Activated T-cell treated with anti-CD3 and anti-CD28 coated beads, Interleukin-2, amount 50 U/mL, for 4 hours (primary cell): ENCODE data around the gene ELANE. TPM values are rescaled to one million over a fixed set of nuclear protein-coding genes. Genes with fewer than 3 reads are reported as not detected.
"Not testable (repeated sequence)": the region's sequence is repeated elsewhere in the genome, so short reads cannot be mapped to it uniquely, and the experiment has no call there.

ENCODE experiments used
- ATAC-seq, 2 donors: fragments of 200-7000 bp; cut with Tn5 transposase; one replicate each; pipeline ENCODE4 v1.10.0; 2021
- DNase-seq: peaks from one replicate; pipeline ENCODE4 v3.0.0-alpha.2; 2020
- H3K27me3 Mint-ChIP-seq: one replicate; pipeline ENCODE4 v1.8.0; 2021; ENCODE audit warnings: low read depth, mixed read lengths
- H3K36me3 Mint-ChIP-seq: one replicate; pipeline ENCODE4 v1.8.0; 2022; ENCODE audit warnings: mixed read lengths; ENCODE audit not compliant: insufficient read depth
- H3K4me1 Mint-ChIP-seq: one replicate; pipeline ENCODE4 v1.8.0; 2021; ENCODE audit warnings: low read depth, mixed read lengths
- H3K4me3 Mint-ChIP-seq: one replicate; pipeline ENCODE4 v1.8.0; 2021; ENCODE audit warnings: mild to moderate bottlenecking, moderate library complexity, mixed read lengths
- H3K9me3 Mint-ChIP-seq: one replicate; pipeline ENCODE4 v1.8.0; 2021; ENCODE audit warnings: mixed read lengths
- total RNA-seq, 3 donors: library from RNA; stranded (reverse); gene quantifications; one replicate each; pipeline ENCODE4 v1.2.1, GENCODE V29; 2021

Gene ELANE
- total RNA-seq, 3 donors from 2014 or later = not detected

DNA sequence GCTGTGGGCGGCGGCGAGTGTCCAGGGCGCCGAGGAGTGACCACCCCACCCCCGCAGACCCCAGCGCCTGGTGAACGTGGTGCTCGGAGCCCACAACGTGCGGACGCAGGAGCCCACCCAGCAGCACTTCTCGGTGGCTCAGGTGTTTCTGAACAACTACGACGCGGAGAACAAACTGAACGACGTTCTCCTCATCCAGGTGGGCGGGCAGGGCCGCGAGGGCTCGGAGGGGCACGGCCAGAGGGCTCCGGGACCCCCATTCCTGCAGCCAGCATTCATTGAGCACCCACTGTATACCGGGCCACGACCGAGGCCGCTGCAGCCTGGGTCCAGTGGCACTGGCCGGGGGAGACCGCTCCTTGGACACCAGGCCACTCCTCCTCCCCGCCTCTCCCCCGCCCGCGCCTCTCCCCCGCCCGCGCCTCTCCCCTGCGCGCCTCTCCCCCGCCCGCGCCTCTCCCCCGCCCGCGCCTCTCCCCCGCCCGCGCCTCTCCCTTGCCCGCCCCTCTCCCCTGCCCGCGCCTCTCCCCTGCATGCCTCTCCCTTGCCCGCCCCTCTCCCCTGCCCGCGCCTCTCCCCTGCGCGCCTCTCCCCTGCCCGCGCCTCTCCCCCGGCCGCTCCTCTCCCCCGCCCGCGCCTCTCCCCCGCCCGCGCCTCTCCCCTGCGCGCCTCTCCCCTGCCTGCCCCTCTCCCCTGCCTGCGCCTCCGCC, 8.1 kb upstream of the ELANE start:
- no peak for DNase-seq
- no peak overlapping the region for H3K4me3 Mint-ChIP-seq

DNA sequence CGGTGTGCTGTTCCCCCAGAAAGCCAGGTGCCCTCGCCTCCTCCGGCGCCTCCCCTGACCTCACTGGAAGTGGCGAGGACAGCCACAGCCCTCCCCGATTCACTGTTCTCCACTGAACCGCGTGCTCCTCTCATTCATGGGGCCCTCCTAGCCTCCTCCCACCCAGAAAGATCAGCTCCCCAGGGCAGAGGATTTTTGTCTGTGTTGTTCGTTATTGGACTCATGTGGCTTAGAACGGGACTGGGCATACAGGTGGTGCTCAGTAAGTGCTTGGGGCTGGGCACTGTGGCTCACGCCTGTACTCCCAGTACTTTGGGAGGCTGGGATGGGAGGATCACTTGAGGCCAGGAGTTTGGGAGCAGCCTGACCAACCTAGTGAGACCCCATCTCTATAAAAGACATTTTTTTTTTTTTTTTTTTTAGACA, 7.5 kb upstream of the ELANE start:
- H3K4me3 Mint-ChIP-seq = no peak overlapping the region
- H3K9me3 Mint-ChIP-seq = no peaks in the 10 kb centered on the region
- peaks cover 50% of the 10 kb centered on the region for H3K27me3 Mint-ChIP-seq
- no peaks in the 10 kb centered on the region for H3K36me3 Mint-ChIP-seq
- peaks cover 3% of the 10 kb centered on the region for H3K4me1 Mint-ChIP-seq
- DNase-seq = no peak
- ATAC-seq = peak in 1 of 2 donors; percentile 38

More for the DNA sequence above, 8.1 kb upstream of the ELANE start:
- ATAC-seq = no peak
- Mint-ChIP-seq H3K36me3 (no peaks in the 10 kb centered on the region), H3K4me1 (peaks cover 3% of the 10 kb centered on the region), H3K27me3 (peaks cover 44% of the 10 kb centered on the region), H3K9me3 (no peaks in the 10 kb centered on the region)

DNA sequence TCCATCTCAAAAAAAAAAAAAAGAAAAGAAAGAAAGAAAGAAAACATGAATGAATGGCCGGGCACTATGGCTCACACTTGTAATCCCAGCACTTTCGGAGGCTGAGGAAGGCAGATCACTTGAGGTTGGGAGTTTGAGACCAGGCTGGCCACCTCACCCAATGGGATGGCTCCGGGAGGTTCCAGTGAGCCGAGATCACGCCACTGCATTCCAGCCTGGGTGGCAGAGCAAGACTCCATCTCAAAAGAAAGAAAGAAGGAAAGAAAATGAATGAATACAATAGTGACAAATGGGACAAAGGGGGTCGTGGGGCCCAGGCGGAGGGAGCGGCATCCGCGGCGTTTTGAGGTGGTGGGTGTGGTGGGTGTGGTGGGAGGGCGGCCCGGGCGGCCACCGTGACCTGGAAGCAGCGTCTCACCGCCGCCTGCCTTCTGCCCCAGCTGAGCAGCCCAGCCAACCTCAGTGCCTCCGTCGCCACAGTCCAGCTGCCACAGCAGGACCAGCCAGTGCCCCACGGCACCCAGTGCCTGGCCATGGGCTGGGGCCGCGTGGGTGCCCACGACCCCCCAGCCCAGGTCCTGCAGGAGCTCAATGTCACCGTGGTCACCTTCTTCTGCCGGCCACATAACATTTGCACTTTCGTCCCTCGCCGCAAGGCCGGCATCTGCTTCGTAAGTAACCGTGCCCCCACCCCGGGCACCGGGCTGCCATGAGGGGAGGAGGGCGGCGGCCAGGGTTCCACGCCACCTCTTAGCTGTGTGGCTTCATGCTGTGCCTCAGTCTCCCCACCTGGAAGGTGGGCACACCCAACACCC, 6.2 kb upstream of the ELANE start:
- DNase-seq (no peak), ATAC-seq (no peak)
- no peaks in the 10 kb centered on the region for H3K36me3 Mint-ChIP-seq
- peaks cover 59% of the 10 kb centered on the region for H3K27me3 Mint-ChIP-seq
- H3K4me1 Mint-ChIP-seq = peaks cover 3% of the 10 kb centered on the region
- H3K9me3 Mint-ChIP-seq = no peaks in the 10 kb centered on the region
- H3K4me3 Mint-ChIP-seq = no peak overlapping the region

DNA sequence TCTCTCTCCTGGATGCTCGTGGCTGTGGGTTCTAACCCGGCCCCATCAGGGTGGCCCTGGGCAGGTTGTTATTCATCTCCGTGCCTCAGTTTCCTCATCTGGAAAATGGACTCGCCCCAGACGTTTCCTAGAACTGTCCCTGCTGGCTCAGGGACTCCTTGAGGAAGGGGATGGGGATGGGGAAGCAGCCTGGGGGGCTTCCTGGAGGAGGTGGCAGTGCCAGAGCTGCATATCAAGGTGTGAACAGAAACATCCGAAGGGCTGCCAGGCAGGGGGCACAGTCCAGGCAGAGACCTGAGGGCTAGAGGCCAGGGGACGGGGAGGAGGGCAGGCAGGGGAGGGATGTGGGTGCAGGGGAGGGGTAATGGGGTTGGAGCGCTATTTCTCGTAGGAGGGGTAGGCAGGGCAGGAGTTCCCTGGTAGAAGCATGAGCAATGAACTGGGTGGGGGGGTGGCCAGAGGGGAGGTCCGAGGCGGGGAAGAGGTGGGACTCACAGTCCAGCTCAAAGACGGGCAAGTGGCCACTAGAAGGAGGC, 3.6 kb upstream of the ELANE start:
- Mint-ChIP-seq H3K27me3 (peaks cover 53% of the 10 kb centered on the region), H3K4me3 (no peak overlapping the region)
- no peak for ATAC-seq

DNA sequence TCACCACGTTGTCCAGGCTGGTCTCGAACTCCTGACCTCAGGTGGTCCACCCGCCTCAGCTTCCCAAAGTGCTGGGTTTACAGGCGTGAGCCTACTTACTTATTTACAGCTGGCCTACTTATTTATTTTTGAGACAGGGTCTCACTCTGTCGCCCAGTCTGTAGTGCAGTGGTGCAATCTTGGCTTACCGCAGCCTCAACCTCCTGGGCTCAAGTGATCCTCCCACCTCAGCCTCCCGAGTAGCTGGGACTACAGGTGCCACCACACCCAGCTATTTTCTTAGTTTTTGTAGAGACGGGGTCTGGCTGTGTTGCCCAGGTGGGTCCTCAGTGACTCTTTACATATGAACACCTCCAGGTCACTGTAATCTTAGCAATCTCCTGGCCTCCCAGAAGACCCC, 2.9 kb upstream of the ELANE start:
- not testable (repeated sequence) for H3K9me3 Mint-ChIP-seq, DNase-seq, H3K36me3 Mint-ChIP-seq, H3K4me3 Mint-ChIP-seq, ATAC-seq, H3K4me1 Mint-ChIP-seq
- H3K27me3 Mint-ChIP-seq = peaks cover 53% of the 10 kb centered on the region

More for the DNA sequence above, 3.6 kb upstream of the ELANE start:
- Mint-ChIP-seq H3K36me3 (no peaks in the 10 kb centered on the region), H3K4me1 (peaks cover 3% of the 10 kb centered on the region), H3K9me3 (no peaks in the 10 kb centered on the region)
- DNase-seq = no peak

DNA sequence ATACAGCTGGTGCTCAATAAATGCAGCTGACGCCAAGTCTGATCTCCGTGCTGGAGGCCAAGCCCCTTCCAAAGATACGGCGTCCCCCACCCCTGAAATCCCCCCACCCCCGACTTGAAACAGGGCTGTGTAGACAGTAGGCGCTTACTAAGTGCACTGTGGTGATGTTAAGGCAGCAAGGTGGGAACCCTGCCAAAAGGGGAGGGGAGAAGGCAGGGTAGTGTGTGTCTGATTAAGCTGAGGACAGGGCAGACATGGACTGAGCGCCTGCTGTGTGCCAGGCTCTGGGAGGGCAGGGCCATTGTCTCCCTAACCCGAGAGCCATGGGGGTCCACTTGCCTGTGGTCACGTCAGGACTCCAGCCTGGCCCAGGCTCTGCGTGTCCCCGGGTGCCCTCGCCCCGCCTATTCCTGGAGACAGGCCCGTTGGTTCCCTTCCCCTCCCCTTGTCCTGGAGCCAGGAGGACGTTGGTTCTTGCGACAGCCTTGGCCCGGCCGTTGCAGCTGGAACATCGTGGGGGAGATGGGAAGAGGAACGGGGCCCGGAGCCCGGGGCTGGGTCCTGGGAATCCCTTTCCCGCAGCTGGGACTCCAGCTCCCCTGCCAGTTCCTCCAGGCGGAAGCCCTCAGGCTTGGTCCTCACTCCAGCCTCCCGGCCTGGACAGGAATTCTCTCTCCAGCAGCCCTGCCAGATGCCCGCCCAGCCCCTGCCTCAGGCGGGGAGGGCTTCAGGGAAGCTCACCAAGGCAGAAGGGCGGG, 1.7 kb upstream of the ELANE start:
- Mint-ChIP-seq H3K36me3 (no peaks in the 10 kb centered on the region), H3K9me3 (no peaks in the 10 kb centered on the region), H3K4me3 (no peak overlapping the region), H3K4me1 (no peaks in the 10 kb centered on the region), H3K27me3 (peaks cover 46% of the 10 kb centered on the region)
- ATAC-seq = no peak
- DNase-seq = no peak

DNA sequence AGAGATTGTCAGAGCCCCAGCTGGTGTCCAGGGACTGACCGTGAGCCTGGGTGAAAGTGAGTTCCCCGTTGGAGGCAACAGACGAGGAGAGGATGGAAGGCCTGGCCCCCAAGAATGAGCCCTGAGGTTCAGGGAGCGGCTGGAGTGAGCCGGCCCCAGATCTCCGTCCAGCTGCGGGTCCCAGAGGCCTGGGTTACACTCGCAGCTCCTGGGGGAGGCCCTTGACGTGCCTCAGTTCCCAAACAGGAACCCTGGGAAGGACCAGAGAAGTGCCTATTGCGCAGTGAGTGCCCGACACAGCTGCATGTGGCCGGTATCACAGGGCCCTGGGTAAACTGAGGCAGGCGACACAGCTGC, 1.1 kb upstream of the ELANE start:
- H3K4me1 Mint-ChIP-seq = no peaks in the 10 kb centered on the region
- no peaks in the 10 kb centered on the region for H3K36me3 Mint-ChIP-seq
- peaks cover 42% of the 10 kb centered on the region for H3K27me3 Mint-ChIP-seq
- no peak for ATAC-seq
- no peak overlapping the region for H3K4me3 Mint-ChIP-seq
- no peaks in the 10 kb centered on the region for H3K9me3 Mint-ChIP-seq
- no peak for DNase-seq

DNA sequence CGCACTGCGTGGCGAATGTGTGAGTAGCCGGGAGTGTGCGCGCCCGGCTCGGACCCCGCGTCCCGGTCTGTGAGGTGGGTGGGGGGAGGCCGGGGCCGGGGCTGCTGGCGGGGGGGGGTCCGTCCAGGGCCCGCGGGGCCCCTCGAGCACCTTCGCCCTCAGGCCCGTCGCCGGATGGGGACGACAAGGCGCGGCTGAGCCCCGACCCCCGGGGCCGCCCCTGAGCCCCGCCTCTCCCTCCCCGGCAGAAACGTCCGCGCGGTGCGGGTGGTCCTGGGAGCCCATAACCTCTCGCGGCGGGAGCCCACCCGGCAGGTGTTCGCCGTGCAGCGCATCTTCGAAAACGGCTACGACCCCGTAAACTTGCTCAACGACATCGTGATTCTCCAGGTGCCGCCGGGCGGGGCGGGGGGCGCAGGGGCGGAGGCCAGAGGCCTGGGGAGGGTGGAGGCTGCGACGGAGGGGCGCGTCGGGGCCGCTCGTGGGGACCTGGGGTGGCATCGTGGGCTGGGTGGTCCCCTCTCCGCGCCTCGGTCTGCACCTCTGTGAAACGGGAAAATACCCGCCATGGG, 997 bp downstream of the ELANE start:
- DNase-seq = no peak
- ATAC-seq = no peak
- no peaks in the 10 kb centered on the region for H3K36me3 Mint-ChIP-seq
- H3K9me3 Mint-ChIP-seq = no peaks in the 10 kb centered on the region
- peaks cover 31% of the 10 kb centered on the region for H3K27me3 Mint-ChIP-seq
- no peaks in the 10 kb centered on the region for H3K4me1 Mint-ChIP-seq
- H3K4me3 Mint-ChIP-seq = no peak overlapping the region

DNA sequence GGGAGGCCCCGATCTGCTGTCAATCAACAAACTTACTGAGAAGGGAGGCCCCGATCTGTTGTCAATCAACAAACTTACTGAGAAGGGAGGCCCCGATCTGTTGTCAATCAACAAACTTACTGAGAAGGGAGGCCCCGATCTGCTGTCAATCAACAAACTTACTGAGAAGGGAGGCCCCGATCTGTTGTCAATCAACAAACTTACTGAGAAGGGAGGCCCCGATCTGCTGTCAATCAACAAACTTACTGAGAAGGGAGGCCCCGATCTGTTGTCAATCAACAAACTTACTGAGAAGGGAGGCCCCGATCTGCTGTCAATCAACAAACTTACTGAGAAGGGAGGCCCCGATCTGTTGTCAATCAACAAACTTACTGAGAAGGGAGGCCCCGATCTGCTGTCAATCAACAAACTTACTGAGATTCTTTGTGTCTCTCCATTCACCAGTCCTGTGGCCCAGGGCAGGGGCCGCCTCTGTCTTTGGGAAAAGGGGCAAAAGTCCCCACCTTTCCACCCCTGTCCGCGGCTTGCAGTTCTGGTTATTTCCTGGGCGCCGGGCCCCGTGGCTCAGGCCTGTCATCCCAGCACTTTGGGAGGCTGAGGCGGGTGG, 1.6 kb downstream of the ELANE start:
- not testable (repeated sequence) for DNase-seq, H3K36me3 Mint-ChIP-seq, H3K9me3 Mint-ChIP-seq, H3K4me1 Mint-ChIP-seq, H3K4me3 Mint-ChIP-seq, ATAC-seq
- H3K27me3 Mint-ChIP-seq = peaks cover 30% of the 10 kb centered on the region

DNA sequence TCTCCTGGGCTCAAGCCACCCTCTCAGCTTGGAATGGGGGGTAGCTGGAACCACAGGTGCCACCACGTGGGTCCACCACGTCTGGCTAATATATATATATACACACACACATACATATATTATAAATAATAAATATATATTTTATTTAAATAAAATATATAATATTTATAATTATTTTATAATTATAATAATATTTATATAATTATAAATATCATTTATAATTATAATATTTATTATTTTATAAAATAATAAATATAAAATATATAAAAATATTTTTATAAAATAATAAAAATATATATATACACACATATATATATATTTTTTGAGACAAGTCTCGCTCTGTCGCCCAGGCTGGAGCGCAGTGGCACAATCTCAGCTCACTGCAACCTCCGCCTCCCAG, 2.4 kb downstream of the ELANE start:
- no peaks in the 10 kb centered on the region for H3K9me3 Mint-ChIP-seq
- no peaks in the 10 kb centered on the region for H3K4me1 Mint-ChIP-seq
- H3K27me3 Mint-ChIP-seq = peaks cover 21% of the 10 kb centered on the region
- no peak for DNase-seq
- H3K4me3 Mint-ChIP-seq = no peak overlapping the region
- no peak for ATAC-seq
- H3K36me3 Mint-ChIP-seq = no peaks in the 10 kb centered on the region

DNA sequence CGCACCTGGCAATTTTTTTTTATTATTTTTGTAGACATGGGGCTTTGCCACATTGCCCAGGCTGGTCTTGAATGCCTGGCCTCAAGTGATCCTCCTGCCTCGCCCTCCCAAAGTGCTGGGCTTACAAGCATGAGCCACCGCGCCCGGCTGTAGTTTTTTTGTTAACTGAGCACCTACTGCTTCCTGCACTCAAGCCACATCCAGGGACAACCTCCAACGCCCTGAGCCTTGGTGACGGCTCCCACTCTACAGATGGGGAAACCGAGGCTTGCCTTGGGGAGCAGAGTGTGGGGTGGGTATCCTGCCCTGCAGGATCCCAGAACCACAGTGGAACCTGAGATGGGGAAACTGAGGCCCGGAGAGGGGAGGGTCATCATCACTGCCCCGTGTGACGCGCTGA, 3.0 kb downstream of the ELANE start:
- H3K36me3 Mint-ChIP-seq = no peaks in the 10 kb centered on the region
- peaks cover 22% of the 10 kb centered on the region for H3K27me3 Mint-ChIP-seq
- H3K9me3 Mint-ChIP-seq = no peaks in the 10 kb centered on the region
- DNase-seq = no peak
- H3K4me1 Mint-ChIP-seq = no peaks in the 10 kb centered on the region
- H3K4me3 Mint-ChIP-seq = no peak overlapping the region
- no peak for ATAC-seq

DNA sequence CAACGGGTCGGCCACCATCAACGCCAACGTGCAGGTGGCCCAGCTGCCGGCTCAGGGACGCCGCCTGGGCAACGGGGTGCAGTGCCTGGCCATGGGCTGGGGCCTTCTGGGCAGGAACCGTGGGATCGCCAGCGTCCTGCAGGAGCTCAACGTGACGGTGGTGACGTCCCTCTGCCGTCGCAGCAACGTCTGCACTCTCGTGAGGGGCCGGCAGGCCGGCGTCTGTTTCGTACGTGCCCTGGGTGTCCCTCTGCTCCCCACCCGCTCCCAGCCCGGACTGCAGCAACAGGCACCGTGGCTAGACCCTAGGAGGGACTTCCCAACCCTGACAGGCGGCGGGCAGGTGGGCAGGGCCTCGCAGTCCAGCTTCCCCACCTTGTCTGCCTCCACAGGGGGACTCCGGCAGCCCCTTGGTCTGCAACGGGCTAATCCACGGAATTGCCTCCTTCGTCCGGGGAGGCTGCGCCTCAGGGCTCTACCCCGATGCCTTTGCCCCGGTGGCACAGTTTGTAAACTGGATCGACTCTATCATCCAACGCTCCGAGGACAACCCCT, 3.5 kb downstream of the ELANE start:
- Mint-ChIP-seq H3K27me3 (peaks cover 20% of the 10 kb centered on the region), H3K4me3 (no peak overlapping the region), H3K36me3 (no peaks in the 10 kb centered on the region), H3K9me3 (no peaks in the 10 kb centered on the region), H3K4me1 (no peaks in the 10 kb centered on the region)
- ATAC-seq (no peak), DNase-seq (no peak)

DNA sequence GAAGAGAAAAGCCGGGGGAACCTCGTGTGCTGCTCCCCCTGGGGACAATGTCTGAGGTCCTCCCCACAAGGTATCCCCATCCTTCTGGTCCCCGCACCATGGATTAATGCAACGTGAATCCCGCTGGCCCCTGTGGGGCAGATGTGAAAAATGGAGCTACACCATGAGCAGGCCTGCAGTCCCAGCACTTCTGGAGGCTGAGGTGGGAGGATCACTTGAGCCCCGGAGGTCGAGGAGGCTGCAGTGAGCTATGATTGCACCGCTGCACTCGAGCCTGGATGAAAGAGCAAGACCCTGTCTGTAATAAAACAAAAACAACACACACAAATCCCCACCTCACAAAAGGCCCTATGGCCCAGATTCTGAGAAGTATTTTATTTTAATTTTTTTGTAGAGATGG, 6.2 kb downstream of the ELANE start:
- Mint-ChIP-seq H3K4me1 (peaks cover 5% of the 10 kb centered on the region), H3K36me3 (no peaks in the 10 kb centered on the region), H3K4me3 (no peak overlapping the region), H3K27me3 (peaks cover 14% of the 10 kb centered on the region), H3K9me3 (no peaks in the 10 kb centered on the region)
- no peak for ATAC-seq
- no peak for DNase-seq
